ENCODE data around the gene STAB2.

Gene STAB2

DNA sequence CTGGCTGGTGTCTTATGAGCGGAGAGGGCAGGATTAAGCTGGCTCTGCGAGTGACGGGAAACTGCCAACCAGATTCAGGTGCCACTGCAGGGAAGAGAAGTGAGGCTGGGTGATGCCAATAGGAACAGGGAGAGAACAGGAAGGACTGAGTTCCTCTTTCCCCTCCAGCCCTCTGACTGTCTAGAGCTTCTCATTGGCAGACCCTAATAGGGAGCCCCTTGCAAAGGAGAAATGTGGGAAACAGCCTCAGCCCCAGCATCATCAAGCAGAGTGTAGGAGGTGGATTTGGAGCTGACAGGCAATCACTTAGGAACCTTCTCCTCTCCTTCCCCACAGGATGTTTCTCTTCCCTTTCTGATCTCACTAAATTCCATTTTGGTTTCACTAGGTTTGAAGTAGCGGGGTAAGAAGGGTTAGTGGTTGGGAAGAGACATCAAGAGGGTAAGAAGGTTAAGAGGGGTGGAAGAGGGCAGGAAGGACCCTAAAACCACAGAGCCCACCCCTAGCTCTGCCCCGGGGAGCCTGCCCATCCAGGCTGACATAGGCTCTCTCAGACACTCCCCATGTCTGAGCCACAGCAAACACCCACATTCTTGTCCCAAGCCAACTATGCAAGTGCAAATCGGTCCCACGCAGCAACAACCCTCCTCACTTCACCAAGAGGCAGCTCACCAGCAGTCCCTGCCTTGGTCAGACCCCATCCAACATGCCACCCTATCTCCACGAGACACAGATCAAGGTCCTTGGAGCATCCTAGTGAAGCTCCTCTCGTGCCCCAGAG lies 111.1 kb downstream of the STAB2 start:
- H3K36me3 ChIP-seq (ENCODE audit: low read depth) = no peaks in the 10 kb centered on the region
- ATAC-seq (ENCODE audit: low read depth) (peak; percentile 31; the same call in 1 of the 3 replicates), DNase-seq (ENCODE audit: low spot score) (no peak)
- H3K27ac ChIP-seq (ENCODE audit: poor library complexity, severe bottlenecking) = no peak overlapping the region
- no peaks in the 10 kb centered on the region for H3K4me1 ChIP-seq (ENCODE audit: insufficient read depth, poor library complexity, severe bottlenecking)
- no peaks in the 10 kb centered on the region for H3K9me3 ChIP-seq (ENCODE audit: severe bottlenecking)
- no peaks in the 10 kb centered on the region for H3K27me3 ChIP-seq (ENCODE audit: insufficient read depth, poor library complexity, severe bottlenecking)
- TF ChIP-seq, protein P1, sequence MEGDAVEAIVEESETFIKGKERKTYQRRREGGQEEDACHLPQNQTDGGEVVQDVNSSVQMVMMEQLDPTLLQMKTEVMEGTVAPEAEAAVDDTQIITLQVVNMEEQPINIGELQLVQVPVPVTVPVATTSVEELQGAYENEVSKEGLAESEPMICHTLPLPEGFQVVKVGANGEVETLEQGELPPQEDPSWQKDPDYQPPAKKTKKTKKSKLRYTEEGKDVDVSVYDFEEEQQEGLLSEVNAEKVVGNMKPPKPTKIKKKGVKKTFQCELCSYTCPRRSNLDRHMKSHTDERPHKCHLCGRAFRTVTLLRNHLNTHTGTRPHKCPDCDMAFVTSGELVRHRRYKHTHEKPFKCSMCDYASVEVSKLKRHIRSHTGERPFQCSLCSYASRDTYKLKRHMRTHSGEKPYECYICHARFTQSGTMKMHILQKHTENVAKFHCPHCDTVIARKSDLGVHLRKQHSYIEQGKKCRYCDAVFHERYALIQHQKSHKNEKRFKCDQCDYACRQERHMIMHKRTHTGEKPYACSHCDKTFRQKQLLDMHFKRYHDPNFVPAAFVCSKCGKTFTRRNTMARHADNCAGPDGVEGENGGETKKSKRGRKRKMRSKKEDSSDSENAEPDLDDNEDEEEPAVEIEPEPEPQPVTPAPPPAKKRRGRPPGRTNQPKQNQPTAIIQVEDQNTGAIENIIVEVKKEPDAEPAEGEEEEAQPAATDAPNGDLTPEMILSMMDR (IDR thresholded peaks at IDR 0.05; ENCODE audit: poor library complexity, severe bottlenecking) = no peak
- no peak overlapping the region for H3K4me3 ChIP-seq (ENCODE audit: severe bottlenecking)

DNA sequence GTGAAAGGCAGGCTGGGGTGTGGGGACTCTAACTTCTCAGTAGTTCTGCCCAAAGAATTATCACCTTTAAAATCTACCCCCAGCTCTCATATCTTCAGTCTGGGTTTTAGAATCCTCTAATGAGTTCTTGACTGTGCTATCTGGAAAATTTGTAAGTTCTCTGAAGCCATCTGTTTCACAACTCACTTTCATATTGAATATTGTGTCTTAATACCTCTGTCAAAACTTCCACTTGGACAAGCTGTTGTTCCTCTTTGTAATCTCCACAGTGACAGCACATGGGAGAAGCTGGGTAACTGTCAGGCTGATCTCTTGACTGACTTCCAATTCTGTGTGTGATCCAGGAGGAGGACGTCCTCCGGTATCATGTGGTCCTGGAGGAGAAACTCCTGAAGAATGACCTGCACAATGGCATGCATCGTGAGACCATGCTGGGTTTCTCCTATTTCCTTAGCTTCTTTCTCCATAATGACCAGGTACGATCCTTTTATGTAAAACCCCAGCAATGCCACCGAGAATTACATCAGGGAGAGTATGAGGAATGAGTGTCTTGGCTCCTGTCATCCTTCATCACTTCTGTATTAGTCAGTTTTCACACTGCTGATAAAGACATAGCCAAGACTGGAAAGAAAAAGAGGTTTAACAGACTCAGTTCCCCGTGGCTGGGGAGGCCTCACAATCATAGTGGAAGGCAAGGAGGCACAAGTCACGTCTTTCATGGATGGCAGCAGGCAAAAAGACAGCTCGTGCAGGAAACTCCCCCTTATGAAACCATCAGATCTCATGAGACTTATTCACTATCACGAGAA lies 111.9 kb downstream of the STAB2 start:
- H3K36me3 ChIP-seq (ENCODE audit: low read depth) = no peaks in the 10 kb centered on the region
- DNase-seq (ENCODE audit: low spot score) = no peak
- H3K9me3 ChIP-seq (ENCODE audit: severe bottlenecking) = no peaks in the 10 kb centered on the region
- TF ChIP-seq, protein P1 (IDR thresholded peaks at IDR 0.05; ENCODE audit: poor library complexity, severe bottlenecking) = no peak
- no peaks in the 10 kb centered on the region for H3K27me3 ChIP-seq (ENCODE audit: insufficient read depth, poor library complexity, severe bottlenecking)
- ATAC-seq (ENCODE audit: low read depth) = no peak
- no peak overlapping the region for H3K27ac ChIP-seq (ENCODE audit: poor library complexity, severe bottlenecking)
- no peaks in the 10 kb centered on the region for H3K4me1 ChIP-seq (ENCODE audit: insufficient read depth, poor library complexity, severe bottlenecking)
- H3K4me3 ChIP-seq (ENCODE audit: severe bottlenecking) = no peak overlapping the region

DNA sequence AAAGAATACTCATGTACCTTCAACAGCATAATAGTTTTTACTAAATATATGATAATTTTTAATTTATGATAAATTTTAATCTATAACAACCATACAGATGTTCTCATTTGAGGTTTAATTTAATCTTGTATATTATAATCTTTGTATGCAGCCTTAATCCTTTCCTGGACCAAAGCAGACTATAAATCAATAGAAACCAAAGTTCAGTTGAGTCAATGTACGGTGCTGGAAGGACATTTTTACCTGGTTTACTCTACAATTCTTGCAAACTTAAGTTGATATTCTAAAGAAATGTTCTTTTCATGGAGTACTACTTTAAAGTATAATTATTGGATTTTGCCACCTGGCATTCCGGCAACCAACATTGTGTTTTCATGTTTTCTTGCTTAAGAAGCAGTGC lies 118.0 kb downstream of the STAB2 start:
- Histone ChIP-seq H3K27me3 (ENCODE audit: insufficient read depth, poor library complexity, severe bottlenecking) (no peaks in the 10 kb centered on the region), H3K27ac (ENCODE audit: poor library complexity, severe bottlenecking) (no peak overlapping the region), H3K9me3 (ENCODE audit: severe bottlenecking) (no peaks in the 10 kb centered on the region), H3K36me3 (ENCODE audit: low read depth) (no peaks in the 10 kb centered on the region), H3K4me1 (ENCODE audit: insufficient read depth, poor library complexity, severe bottlenecking) (no peaks in the 10 kb centered on the region), H3K4me3 (ENCODE audit: severe bottlenecking) (no peak overlapping the region)
- TF ChIP-seq, protein P1 (IDR thresholded peaks at IDR 0.05; ENCODE audit: poor library complexity, severe bottlenecking) = no peak
- DNase-seq (ENCODE audit: low spot score) = no peak
- ATAC-seq (ENCODE audit: low read depth) = no peak

DNA sequence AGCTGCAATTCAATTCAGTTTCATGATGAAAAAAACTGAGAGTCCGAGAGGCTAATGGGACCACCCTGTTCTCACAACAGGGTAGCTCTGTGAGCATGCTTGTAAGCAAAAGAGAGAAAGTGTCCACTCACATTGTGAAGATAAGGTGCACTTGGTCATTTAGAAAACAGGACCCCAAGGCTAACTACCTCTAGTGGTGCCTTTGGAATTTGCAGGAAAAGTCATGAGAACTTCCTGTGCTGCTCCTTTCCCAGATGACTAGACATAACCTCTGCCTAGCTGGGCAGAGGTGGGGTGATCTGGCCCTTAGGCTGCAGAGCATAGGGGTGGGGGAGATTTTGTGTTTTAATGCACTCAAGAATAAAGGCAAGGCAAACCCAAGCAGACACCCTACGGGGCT lies 118.9 kb downstream of the STAB2 start:
- no peaks in the 10 kb centered on the region for H3K36me3 ChIP-seq (ENCODE audit: low read depth)
- H3K4me3 ChIP-seq (ENCODE audit: severe bottlenecking) = no peak overlapping the region
- no peaks in the 10 kb centered on the region for H3K27me3 ChIP-seq (ENCODE audit: insufficient read depth, poor library complexity, severe bottlenecking)
- no peaks in the 10 kb centered on the region for H3K9me3 ChIP-seq (ENCODE audit: severe bottlenecking)
- TF ChIP-seq, protein P1 (IDR thresholded peaks at IDR 0.05; ENCODE audit: poor library complexity, severe bottlenecking) = no peak
- no peak overlapping the region for H3K27ac ChIP-seq (ENCODE audit: poor library complexity, severe bottlenecking)
- ATAC-seq (ENCODE audit: low read depth) (no peak), DNase-seq (ENCODE audit: low spot score) (no peak)
- H3K4me1 ChIP-seq (ENCODE audit: insufficient read depth, poor library complexity, severe bottlenecking) = no peaks in the 10 kb centered on the region

Measured in RWPE2 (cell line).